Measurements from ENCODE around the gene SV2A.
"Not testable (repeated sequence)": the region's sequence is repeated elsewhere in the genome, so short reads cannot be mapped to it uniquely, and the experiment has no call there.

The SV2A gene

GRCh38 chr1:149887196-149887455 lies 30.5 kb downstream of the SV2A start:
- not testable (repeated sequence) for DNase-seq (ENCODE audit: low spot score); FAIRE-seq

- DNase-seq (ENCODE audit: low spot score) (peak; percentile 99), FAIRE-seq (peak; percentile 91)
Measured at GRCh38 chr1:149886396-149887195, 31.0 kb downstream of the SV2A start.

DNA sequence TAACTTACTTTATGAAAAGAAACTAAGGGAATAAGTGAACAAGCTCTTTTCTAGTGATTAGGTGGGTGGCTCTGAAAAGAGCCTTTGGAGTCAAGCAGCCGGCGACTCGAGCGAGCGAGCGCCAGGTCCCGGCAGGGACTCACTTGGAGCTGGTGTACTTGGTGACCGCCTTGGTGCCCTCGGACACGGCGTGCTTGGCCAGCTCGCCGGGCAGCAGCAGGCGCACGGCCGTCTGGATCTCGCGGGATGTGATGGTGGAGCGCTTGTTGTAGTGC lies 31.6 kb downstream of the SV2A start:
- not testable (repeated sequence) for FAIRE-seq; DNase-seq (ENCODE audit: low spot score)

DNA sequence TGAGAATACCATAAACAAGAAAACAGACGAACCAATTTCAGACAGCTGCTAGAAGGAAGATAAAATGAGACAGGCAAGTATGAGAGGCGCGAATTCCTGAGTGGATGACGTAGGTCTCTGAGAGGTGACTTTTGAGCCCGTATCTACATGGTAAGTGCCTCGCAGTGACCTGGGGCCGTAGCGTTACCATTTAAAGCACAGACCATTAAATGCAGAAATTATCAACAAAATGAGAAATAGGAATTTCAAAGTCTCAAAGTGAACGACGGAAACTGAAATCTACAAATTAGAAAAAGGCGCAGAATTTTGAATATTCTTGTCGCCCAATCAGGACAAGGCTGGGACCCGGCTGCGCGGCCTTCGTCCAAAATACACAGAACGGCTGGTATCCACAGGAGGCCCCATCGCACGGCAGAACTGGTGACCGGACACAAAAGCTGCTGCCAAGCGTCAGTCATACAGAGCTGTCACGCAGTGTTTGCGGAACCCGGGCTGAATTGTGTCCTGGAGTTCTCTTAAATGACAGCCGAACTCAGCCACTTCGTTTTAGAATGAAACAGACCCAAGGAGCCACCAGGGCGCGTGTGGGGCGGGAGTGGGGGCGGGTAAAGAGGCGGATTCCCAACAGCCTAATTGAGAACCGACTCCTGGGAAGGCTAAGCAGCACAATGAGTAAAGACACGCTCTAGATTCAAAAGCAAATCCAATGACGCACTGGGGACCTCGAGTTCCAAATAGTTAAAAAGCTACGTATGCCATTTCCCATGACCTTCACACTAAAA lies 32.1 kb downstream of the SV2A start:
- FAIRE-seq (no peak), DNase-seq (ENCODE audit: low spot score) (peak; percentile 76)

GRCh38 chr1:149884433-149885338 lies 33.0 kb downstream of the SV2A start:
- DNase-seq (ENCODE audit: low spot score): peak; percentile 27
- FAIRE-seq: no peak

- no peak for FAIRE-seq
Measured at GRCh38 chr1:149883598-149884247, 33.9 kb downstream of the SV2A start.

DNA sequence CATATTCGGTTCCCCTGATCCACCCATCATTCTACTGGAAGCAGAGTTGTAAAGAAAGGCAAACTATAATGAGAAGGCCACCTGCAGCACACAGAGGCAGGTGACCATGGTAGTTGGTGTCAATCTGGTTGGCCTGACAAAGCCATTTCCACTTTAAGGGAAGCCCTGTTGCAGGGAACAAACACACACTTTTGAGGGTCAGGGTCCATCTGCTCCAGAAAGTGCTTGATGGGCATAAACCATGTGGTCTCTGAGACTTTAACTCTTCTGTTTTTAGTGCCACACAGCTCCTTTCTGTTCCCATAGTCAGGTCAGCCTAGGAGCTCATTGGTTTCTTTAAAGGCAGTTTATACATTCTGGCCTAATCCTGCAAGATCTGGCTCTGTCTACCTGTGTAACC lies 35.8 kb downstream of the SV2A start:
- FAIRE-seq: no peak
- DNase-seq (ENCODE audit: low spot score): no peak

More at GRCh38 chr1:149883598-149884247, 33.9 kb downstream of the SV2A start:
- no peak for DNase-seq (ENCODE audit: low spot score)

DNA sequence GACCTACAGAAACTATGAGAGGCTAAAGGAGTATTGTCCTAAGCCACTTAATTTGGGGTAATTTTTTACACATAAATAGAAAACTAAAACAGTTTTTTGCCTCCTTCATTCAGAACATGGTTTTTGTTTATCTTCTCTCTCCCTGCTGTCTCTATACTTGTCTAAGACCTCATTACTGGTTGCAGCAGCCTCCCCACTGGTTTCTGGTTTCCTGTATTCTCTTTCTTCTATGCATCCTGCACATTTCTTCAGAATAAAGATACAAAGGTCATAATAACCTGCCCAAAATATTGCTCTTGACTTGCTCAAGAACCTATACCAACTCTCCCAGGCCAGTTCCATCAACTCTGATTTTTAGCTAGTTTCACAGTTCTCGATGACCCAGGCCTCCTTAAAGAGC lies 38.1 kb downstream of the SV2A start:
- no peak for FAIRE-seq
- no peak for DNase-seq (ENCODE audit: low spot score)

DNA sequence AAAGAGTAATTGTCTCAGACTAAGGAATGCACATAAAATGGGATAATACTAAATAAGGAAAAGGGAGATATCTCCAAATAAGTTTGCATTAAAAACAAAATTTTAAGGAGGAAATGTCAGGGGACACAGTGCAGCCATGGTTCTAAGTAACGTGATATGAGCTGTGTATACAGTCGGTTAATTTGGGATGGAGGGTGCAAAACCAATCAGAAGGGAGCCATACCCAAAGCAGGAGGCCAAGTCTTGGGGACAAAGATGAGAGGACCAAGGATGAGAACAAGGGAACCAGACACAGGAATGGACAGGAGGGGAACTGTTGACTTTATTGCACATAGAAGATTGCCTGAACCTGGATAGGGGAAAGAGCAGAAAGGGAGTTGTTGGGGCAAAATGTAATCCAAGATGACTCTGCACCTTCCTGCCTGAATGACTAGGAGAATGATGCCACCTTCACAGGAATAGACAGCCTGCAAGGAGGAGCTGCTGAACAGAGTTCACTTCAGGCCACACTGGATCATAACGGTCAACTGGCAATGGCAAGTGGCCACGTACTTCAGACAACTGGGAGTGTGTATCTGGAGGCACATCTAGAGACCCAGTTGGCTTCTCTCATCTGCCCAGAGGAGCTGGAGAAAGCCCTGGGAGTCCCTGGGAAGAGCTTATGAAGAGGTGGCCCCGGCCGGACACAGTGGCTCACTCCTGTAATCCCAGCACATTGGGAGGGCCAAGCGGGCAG lies 40.3 kb downstream of the SV2A start:
- no peak for FAIRE-seq
- no peak for DNase-seq (ENCODE audit: low spot score)

DNA sequence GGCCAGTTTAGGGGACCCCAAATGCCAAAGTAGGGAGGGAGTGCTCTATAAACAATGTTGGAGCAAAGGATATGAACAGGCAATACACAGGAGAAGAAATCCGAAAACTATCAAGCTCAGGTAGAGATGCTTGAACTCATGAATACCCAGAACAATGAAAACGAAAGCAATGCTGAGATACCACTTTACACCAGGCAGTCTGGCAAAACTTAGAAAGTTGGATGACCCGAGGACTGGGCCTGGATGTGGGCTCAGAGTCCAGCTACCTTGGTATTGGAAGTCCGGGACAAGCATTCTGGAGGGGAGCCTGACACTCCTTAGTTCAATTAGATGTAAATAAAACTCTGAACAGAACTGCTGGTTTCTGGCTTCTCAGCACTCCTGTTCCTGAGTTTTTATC lies 44.6 kb downstream of the SV2A start:
- not testable (repeated sequence) for FAIRE-seq; DNase-seq (ENCODE audit: low spot score)

DNA sequence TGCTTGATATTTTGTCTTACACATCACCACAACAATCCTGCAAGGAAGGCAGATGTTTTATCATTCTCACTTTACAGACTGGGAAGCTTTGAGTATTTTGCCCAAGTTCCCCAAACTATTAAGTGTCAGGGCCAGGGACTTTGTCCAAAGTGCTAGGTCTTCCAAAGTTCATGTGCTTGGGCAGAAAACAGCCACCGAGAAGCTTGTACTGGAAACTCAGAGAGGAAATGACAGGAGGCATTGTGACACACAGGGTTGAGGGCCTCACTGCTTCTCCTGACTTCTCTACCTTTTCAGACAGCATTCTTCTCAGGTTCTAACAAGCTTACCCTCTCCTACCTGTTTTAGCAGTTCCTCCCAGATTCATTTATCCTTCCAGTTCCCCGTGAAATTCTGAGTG lies 50.8 kb downstream of the SV2A start:
- not testable (repeated sequence) for DNase-seq (ENCODE audit: low spot score); FAIRE-seq

DNA sequence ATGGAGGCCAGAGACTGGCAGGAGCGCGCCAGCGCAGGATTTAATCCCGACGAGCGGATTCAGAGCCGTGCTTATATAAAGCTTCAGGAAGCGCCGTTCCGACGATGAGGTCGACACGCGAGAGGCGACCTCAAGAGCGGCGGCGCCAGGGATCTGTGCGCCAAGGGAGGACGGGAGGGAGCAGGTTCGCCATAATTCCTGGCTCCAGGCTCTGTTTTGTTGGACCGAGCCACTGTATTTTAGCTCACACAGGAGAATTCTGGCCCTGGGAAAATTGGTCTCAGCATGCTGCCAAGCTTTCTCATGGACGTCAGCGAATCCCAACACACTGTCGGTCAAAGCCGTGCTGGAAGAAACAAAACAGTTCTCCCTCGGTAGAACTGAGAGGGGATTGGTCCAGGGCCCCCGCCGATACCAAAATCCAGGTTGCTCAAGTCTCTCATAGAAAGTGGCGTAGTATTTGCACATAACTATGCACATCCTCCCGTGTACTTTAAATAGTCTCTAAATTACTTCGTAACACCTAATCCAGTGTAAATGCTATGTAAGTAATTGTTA lies 56.1 kb downstream of the SV2A start:
- not testable (repeated sequence) for FAIRE-seq

GRCh38 chr1:149860684-149861496 lies 56.8 kb downstream of the SV2A start:
- not testable (repeated sequence) for DNase-seq (ENCODE audit: low spot score)
- FAIRE-seq: peak; percentile 65

More for the DNA sequence above, 56.1 kb downstream of the SV2A start:
- DNase-seq (ENCODE audit: low spot score): not testable (repeated sequence)

DNA sequence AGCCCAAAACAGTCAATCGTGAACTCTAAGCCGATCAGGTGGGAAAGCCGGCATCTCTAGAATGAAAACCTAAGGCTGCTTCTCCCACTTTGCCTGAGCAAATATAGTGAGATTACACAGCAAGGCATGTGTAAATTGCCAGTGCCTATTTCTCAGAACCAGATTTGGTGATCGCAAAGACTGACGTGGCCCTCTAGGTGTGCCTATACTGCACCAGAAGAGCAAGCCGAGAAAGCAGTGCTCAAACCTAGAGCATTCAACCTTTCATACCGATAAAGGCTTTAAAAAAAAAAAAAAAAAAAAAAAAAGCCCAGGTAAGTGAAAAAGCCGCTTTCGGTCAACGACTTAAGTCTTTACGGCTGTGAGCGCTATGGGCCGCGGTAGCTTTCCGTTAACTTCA lies 57.4 kb downstream of the SV2A start:
- not testable (repeated sequence) for FAIRE-seq; DNase-seq (ENCODE audit: low spot score)

Data from RCC 7860 (cell line).